AG10803 (cell line): ENCODE results near the gene MYL5.

Experiments
- DNase-seq: peaks from one replicate; pipeline ENCODE4 v3.0.0; 2010; ENCODE audit warnings: low read depth
- H3K4me3 ChIP-seq: 2 replicates; pipeline ENCODE4 v1.5.1; 2011; ENCODE audit warnings: mild to moderate bottlenecking, low read length, control low read depth
- TF ChIP-seq, protein P1 (sequence below): conservative IDR thresholded peaks from 2 replicates; pipeline ENCODE4 v1.5.1; 2011; ENCODE audit warnings: mild to moderate bottlenecking, low read length, control low read depth, inconsistent platforms

Gene MYL5

DNA sequence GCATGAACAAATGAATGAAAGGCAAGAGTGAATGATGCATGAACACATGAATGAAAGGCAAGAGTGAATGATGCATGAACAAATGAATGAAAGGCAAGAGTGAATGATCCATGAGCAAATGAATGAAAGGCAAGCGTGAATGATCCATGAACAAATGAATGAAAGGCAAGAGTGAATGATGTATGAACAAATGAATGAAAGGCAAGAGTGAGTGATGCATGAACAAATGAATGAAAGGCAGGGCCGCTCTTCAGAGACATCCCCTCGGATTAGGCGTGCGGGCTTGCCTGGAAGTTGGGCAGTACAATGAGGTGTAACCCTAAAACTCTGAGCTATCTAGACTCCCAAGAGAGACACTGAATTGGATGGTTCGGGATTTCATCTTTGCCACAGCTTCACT lies 35.0 kb downstream of the MYL5 start:
- TF ChIP-seq, protein P1, sequence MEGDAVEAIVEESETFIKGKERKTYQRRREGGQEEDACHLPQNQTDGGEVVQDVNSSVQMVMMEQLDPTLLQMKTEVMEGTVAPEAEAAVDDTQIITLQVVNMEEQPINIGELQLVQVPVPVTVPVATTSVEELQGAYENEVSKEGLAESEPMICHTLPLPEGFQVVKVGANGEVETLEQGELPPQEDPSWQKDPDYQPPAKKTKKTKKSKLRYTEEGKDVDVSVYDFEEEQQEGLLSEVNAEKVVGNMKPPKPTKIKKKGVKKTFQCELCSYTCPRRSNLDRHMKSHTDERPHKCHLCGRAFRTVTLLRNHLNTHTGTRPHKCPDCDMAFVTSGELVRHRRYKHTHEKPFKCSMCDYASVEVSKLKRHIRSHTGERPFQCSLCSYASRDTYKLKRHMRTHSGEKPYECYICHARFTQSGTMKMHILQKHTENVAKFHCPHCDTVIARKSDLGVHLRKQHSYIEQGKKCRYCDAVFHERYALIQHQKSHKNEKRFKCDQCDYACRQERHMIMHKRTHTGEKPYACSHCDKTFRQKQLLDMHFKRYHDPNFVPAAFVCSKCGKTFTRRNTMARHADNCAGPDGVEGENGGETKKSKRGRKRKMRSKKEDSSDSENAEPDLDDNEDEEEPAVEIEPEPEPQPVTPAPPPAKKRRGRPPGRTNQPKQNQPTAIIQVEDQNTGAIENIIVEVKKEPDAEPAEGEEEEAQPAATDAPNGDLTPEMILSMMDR, result no peak
- no peak overlapping the region for H3K4me3 ChIP-seq
- no peak for DNase-seq

DNA sequence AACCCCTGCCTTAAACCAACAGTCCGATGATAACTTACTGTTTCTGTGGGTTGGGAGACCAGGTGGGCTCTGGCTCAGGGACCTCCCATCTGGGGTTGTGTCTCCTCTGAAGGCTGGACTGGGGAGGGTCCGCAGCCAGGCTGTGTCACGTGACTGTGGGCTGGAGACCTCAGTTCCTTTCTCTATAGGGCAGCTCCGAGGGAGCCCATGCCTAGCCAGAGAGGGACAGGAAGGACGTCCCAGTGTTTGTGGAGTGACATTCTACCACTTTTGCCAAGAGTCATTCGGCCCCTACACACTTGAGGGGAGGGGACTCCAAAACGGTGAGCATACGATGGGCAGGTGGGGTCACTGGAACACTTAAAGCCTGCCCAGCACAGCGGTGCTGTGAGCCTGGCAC lies 35.8 kb downstream of the MYL5 start:
- TF ChIP-seq, protein P1, result no peak
- H3K4me3 ChIP-seq, result no peak overlapping the region
- DNase-seq, result no peak

DNA sequence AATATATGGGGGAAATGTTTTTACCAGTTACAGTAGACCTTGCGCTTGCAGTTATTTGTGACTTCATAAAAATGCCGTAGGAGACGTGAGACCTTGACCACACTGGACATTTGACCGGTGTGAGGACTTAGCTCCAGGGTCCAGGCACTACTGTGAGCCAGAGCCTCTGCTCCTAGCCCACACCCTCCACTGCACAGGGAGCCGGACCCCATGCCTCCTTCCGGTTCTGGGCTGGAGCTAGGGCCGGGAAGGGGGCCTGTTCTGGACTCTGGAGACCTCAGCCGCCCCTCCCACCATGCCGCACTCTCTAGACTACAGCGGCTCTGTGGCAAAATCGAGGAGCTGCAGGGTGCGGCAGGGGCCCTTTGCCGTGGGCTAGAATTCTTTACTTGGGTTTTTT lies 36.6 kb downstream of the MYL5 start:
- no peak for DNase-seq
- H3K4me3 ChIP-seq, result no peak overlapping the region
- TF ChIP-seq, protein P1, result no peak

DNA sequence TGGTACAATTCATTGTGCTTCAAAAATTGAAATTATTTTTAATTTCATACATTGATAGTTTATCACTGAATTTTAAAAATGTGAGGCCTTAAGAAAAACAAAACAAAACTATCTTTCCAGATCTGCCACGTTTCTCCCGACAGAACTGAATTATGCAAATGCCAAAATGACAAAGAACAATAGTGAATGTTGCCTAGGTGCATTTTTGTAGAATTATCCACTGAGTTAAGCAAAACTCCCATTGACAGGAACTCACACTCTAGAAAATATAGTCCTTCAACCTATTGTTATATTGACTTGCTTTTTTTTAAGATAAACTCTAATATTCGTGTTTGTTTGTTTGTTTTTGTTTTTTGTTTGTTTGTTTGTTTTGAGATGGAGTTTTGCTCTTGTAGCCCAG lies 37.8 kb downstream of the MYL5 start:
- no peak for DNase-seq
- H3K4me3 ChIP-seq, result no peak overlapping the region
- TF ChIP-seq, protein P1, result no peak

DNA sequence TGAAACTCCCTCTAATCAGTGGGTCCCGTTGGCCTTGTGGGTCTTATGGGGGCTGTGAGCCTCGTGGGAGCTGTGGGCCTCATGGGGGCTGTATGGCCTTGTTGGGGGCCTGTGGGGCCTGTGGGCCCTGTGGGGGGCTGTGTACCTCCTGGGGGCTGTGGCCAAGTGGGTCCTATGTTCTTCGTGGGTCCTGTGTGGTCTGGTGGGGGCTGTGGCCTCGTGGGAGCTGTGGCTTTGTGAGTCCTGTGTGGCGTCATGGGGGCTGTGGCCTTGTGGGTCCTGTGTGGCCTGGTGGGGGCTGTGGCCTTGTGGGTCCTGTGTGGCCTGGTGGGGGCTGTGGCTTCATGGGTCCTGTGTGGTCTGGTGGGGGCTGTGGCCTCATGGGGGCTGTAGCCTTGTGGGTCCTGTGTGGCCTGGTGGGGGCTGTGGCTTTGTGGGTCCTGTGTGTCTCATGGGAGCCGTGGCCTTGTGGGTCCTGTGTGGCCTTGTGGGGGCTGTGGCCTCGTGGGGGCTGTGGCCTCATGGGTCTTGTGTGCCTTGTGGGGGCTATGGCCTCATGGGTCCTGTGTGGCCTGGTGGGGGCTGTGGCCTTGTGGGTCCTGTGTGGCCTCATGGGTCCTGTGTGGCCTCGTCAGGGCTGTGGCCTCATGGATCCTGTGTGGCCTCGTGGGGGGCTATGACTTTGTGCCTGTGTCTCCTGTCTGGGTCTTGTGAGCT lies 38.7 kb downstream of the MYL5 start:
- DNase-seq, result no peak
- no peak overlapping the region for H3K4me3 ChIP-seq
- TF ChIP-seq, protein P1, result no peak

DNA sequence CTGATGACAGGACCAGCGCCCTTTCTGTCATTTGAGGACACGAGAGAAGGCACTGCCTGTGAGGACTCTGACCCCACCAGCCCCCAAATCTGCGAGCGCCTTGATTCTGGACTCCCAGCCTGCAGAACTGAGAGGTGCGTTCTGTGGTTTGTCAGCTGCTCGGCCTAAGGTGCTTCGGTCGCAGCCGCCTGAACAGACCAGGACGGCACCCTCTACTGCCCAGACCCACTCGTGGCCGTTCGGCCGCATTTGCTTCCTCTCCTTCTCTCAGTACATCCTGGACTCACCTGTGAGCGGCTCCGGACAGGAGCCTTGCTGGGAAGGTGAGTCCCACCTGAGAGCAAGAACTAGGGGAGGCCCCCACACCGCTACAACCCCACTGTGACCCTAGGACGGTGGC lies 39.7 kb downstream of the MYL5 start:
- DNase-seq, result no peak
- TF ChIP-seq, protein P1, result no peak
- no peak overlapping the region for H3K4me3 ChIP-seq

DNA sequence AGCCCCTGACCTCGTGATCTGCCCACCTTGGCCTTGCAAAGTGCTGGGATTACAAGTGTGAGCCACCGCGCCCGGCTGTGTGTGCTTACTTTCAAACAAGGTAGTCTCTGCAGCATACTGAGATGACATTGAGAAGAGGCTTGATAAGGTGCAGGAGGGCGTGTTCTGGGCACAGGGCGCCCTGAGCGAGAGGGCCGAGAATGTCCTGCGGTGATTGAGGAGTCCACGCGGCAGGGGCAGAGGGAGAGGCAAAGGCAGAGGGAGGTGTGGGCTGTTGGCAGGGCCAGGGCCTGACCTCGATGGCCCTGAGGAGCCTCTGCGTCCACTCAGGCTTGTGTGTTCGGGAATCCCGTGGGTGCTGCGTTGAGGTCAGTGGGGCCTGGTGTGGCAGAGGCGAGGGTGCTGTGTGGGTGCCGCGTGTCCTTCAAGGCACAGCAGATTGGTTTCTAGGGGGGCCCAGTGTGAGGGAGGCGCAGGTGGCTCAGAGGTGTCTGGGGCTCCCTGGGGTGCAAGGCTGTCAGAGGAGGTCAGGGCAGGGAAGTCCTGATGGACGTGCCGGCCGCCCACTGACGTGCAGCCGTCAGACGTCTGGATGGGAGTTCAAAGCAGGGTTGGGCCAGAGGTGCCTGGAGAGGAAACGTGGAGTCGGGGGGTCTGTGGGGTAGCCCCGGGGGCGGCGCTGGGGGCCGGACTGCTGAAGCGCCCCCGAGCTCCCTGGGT lies 43.4 kb downstream of the MYL5 start:
- no peak overlapping the region for H3K4me3 ChIP-seq
- DNase-seq, result no peak
- TF ChIP-seq, protein P1, result no peak
